Activated T-cell treated with anti-CD3 and anti-CD28 coated beads, Interleukin-2, amount 50 U/mL, for 4 hours (primary cell): ENCODE data around the gene APLP2. TPM values are rescaled to one million over a fixed set of nuclear protein-coding genes. Genes with fewer than 3 reads are reported as not detected.

ENCODE experiments used
- total RNA-seq, 3 donors: library from RNA; stranded (reverse); gene quantifications; one replicate each; pipeline ENCODE4 v1.2.1, GENCODE V29; 2021

APLP2 gene
- total RNA-seq, 3 donors from 2014 or later = 53.5 to 70.6 (median 60.4) TPM

Other genes with a start within 250 kb of the APLP2 start
- 10 to 100 TPM; 30.2 to 42.1 (median 39.0) TPM for gene NFRKB, start 174.3 kb upstream of the APLP2 start, total RNA-seq
- gene PRDM10, start 67.1 kb upstream of the APLP2 start, total RNA-seq = 10 to 100 TPM; 10.1 to 13.9 (median 12.2) TPM
- under 1 TPM; 0.21 to 0.30 (median 0.28) TPM for gene ST14, start 89.9 kb downstream of the APLP2 start, total RNA-seq
- 10 to 100 TPM; 31.6 to 32.7 (median 31.6) TPM for gene ZBTB44, start 245.0 kb downstream of the APLP2 start, total RNA-seq